Activated CD8-positive, alpha-beta memory T cell treated with anti-CD3 and anti-CD28 coated beads, Interleukin-2, amount 50 U/mL, for 24 hours (primary cell): ENCODE measurements around the gene TMEM250.

Experiments
- DNase-seq: peaks from one replicate; pipeline ENCODE4 v3.0.0-alpha.2; 2020; ENCODE audit errors: extremely low read depth

TMEM250 gene

DNA sequence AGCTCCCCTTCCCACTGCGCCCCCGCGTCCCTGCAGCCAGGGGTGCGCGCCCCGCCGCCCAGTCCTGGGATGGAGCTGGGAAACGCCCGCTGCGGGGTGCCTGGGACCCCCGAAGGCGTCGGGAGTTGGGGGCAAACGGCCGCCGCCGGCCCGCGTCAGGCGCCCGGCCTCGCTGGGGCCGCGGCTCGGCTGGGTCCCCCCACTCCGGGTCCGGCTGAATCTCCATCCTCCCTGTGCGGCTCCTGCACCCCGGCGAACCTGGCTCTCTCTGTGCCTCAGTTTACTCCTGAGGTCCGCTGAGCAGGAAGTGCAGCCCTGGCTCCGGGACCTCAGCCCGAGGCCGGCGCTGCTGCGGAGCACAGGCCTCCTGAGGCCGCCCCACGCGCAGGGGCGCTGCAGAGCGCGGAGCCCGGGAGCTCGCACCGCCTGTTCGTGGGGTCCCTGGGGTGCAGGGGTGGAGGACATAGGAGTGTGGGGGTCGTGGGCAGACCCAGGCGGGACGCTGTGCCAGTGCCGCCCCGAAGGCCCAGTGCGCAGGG lies 13.9 kb upstream of the TMEM250 start:
- DNase-seq: no peak

GRCh38 chr9:136131629-136132511 lies 13.2 kb upstream of the TMEM250 start:
- DNase-seq: no peak

GRCh38 chr9:136129176-136129575 lies 10.5 kb upstream of the TMEM250 start:
- no peak for DNase-seq

DNA sequence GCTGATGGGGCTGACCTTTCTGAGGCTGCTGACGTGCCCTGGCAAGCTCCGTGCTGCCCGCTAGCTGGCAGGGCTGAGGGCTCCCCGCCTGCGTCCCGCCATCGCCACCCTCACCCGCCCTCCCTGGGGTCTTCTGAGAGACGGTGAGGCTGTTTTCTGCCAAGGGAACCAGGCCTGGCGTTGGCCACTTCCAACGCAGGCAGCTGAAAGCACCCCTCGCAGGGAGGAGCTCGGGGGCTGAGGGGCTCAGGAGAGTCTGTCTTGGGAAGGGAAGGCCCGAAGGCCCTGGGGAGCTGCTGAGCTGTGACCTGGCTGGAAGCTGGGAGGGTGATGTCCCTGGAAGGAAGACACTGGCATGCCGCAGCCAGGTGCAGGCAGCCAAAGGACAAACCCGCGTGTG lies 9.8 kb upstream of the TMEM250 start:
- no peak for DNase-seq

DNA sequence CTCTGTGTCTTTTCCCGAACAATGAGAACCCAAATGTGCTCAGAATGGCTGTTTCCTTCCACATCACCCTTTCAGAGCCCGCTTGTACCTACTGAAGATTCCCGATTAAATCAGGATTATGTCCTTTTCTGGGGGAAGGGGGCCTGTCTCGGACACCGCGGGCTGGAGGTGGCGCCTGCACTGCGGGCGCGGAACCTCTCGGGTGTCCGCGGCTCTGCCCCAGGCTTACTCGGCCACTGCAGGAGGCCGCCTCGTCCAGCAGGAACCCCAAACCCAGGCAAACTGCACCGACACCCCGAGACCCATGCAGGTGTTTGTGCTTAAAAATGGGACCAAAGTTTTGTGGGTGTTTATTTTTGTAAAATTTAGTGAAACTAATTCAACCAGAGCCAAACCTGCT lies 8.6 kb upstream of the TMEM250 start:
- DNase-seq: no peak

GRCh38 chr9:136124976-136125692 lies 6.5 kb upstream of the TMEM250 start:
- DNase-seq: no peak

DNA sequence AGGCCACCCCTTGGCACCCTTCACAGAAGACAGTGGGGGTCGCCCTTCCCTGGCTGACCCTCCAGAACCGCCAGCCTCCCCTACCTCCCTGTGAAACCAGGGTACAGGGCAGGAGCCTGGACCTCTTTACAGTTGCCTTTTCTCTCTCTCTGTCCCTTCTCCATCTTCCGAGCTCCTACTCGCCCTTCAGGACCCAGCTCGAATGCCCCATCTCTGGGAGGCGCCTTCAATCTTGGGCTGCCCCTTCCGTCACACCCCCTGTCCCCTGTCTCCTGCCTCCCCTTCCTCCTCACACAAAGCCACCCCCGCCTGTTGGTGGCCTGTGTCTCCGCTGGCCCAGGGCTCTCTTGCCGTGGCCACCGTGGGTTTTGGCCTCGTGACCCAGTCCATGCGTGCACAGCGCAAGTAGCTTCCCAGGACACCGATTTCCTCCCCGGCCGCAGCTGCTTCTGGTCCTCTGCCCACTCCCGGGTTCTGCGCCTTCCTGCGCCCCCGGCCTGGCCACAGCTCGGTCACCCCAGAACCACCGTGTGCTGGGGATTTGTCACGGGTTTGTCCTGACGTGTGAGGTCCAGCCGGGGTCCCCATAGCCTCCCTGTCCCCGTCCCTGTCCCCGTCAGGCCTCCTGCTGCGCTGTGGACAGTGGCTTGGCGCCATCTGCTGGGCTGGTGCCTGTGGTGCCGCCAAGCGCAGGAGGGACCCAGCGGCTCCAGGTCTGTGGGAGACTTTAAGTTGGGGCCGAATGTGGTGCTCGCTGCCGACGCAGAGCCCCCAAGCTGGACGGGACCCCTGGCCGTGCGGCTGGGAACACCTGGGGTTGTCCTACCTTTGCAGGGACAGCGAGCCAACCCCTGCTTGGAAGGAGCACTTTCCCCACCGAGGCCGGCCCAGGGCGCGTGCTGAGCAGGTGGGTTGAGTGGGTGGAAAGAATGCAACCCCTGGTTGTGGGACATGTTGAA lies 4.0 kb upstream of the TMEM250 start:
- no peak for DNase-seq

GRCh38 chr9:136121801-136122200 lies 3.1 kb upstream of the TMEM250 start:
- no peak for DNase-seq

DNA sequence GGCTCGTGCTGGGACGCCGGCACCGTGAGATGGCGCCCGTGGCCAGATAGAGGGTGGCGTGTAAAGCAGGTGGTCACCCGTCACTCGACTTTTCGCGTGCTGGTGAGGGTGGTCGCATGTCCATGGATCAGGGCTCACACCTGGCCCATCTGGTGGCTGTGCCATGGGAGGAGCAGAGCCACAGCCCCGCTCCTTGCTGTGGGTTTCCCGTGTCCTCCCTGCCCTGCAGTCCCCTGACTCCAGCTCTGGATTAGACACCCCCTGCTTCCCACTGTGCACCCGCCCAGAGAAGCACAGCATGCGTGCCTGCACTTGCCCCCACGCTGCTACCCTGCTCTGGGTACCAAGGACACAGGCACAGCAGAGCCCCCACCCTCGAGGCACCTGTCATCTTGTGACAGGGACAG lies 1.8 kb upstream of the TMEM250 start:
- DNase-seq: no peak

DNA sequence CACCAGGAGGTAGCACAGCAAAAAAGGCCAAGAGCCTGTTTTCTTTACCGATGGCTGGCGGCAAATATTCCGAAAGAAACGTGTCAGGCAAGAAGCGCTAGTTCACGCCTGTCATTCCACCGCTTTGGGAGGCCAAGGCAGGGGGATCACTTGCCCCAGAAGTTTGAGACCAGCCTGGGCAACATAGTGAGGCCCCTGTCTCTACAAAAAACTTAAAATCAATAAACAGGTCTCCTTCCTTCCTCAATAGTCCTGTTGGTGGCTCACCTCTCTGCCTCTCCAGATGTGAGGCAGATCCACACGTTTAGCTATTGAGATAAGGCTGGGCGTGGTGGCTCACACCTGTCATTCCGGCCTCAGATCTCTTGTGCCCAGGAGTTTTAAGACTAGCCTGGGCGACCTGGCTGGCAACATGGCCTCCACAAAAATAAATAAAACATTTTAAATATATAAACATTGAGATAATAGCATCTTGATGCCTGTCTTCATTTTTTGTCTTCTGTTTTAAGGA lies 1.3 kb upstream of the TMEM250 start:
- DNase-seq: no peak

- DNase-seq: no peak
Measured at GRCh38 chr9:136119061-136119882, 597 bp upstream of the TMEM250 start.

DNA sequence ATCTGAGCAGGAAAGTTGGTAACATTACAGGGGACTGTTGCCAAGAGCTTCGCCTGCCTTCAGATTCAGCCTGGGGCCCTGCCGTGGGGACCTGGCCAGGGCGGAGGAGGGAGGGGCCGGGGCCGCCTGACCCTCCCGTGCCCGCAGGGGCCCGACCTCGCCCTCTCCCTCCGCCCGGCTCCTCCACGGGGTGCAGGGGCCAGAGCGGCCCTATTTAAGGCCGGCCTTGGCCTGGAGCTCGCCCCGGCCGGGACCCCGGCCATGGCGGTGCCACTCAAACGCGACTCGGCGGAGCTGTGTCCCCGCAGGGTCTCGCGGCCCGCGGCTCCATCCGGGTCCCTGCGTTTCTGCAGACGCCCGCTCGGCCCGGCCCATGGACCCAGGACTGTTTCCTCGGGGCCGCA lies 757 bp downstream of the TMEM250 start:
- DNase-seq: no peak

DNA sequence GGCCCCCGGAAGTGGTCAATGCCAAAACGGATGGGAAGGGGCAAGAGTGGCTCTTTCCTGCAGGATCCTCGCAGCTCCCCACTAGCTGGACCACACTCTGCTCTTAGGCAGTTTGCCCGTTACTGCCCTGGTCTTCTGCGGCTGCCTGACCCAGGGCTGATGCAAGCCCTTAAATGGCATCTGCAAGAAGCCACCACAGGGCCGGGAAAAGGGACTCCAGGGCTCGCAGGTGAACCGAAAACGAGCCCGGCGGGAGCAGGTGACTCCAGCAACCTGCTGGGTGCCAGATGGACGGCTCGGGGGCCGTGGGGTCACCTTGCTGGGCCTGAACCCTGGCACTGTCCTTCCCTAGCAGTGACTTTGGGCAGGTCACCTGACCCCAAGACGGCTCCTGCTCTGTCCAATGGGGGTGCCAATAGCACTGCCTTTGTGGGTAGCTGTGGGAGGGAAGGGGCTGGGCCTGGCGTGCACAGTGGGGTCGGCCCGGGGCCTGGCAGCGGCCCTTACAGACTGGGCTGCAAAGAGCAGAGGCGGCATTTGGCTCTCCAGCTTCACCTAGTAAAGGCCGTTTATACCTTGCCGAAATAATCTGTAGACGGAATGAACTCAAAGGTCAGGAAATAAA lies 1.3 kb downstream of the TMEM250 start:
- DNase-seq: no peak

GRCh38 chr9:136116360-136117098 lies 2.1 kb downstream of the TMEM250 start:
- DNase-seq: no peak

DNA sequence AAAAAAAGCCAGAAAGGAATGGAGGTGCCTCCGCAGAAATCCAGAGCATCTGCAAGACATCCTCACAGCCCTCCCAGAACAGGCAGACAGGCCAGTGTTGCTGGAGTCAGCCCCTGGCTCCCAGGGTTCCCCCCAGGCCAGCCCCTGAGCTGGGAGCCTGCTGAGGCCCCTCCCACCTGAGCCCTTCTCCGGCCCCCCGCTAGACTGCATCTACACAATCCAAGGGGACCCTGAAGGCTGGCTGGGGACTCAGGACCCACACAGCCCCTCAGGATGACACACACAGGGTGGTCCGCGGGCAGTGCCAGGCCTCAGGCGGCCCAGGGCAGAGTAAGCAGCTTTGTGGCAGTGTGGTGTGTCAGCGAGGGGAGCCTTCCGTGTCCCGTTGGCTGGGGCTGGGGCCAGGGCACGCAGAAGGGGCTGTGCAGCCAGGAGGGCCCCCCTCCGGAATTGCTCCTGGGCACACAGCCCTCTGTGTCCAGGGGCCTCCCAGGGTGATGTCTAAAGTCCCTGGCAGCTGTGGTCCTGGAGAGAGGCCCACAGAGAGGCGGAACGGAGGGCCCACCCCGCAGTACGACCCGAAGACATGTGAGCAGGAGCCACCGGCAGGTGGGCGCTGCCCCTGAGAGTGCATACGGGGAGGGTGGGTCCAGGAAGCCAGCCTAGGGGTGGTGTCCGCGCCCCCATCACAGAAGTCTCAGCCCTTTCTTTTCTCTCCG lies 2.9 kb downstream of the TMEM250 start:
- no peak for DNase-seq

DNA sequence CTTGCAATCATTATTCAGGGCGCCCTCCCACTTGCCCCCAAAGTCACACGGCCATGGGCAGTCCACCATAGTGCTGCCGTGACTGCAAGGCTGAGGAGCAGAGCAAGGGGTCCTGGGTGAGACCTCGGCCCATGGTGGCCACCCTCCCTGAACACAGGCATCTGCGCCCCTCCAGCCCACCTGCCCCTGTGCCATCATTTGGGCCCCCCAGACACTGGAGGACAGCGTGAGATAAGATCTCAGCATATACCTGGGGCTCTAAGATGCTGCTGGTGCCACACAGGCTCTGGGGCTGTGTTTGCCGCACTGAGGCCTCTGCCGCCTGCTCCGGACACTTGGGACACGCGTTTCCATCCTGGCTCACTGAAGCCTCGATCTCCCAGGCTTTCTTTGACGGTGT lies 3.5 kb downstream of the TMEM250 start:
- no peak for DNase-seq

DNA sequence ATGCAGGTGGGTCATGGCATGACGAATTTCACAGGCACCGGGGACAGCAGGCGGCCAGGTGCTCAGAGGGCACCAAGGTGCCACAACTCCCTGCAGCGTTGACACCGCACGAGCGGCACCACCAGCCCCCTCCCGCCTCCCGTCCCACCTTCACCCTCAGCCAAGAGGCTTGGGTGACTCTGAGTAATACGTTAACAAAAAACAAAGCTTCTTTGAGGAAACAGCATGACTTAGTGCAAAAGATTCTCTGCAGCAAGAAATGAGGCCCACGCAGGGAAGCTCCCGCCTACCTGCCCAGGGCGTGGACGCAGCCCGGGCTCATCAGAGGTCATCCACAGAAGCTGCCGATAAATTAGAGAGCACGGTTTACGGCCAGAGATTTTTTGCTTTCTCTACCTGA lies 4.1 kb downstream of the TMEM250 start:
- DNase-seq: no peak

- no peak for DNase-seq
Measured at GRCh38 chr9:136112541-136112940, 6.1 kb downstream of the TMEM250 start.

DNA sequence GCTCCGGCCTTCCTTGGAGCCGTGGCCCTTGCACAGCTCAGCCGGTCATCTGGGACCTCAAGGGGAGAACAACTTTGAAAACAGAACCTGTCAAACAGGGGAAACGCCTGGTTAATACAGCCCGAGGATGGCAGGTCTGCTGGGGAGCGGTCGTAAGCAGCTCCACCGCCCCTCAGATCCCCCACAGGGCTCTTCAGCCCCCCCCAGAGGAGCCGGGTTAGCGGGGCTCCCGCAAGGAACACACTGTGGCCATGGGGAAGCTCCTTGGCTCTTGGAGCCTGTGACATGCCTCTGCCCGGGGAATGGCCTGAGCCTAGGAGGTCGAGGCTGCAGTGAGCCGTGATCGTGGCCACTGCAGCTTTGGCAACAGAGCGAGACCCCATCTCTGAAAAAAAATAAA lies 6.8 kb downstream of the TMEM250 start:
- no peak for DNase-seq
